H9 (cell line): ENCODE results near the gene TFEB. TPM values are rescaled to one million over a fixed set of nuclear protein-coding genes. Genes with fewer than 3 reads are reported as not detected.

Experiments used
- DNase-seq: peaks from one replicate; pipeline ENCODE4 v3.0.0-alpha.2; 2017
- H2AFZ ChIP-seq: one replicate; pipeline ENCODE4 v1.6.1; 2013; ENCODE audit warnings: mild to moderate bottlenecking, low read length, control low read depth, moderate library complexity
- H2AK5ac ChIP-seq: 2 replicates; pipeline ENCODE4 v1.6.1; 2013; ENCODE audit warnings: low read length, control low read depth, mixed read lengths; ENCODE audit not compliant: insufficient read length
- H2BK120ac ChIP-seq: one replicate; pipeline ENCODE4 v1.6.1; 2013; ENCODE audit warnings: low read depth, mild to moderate bottlenecking, low read length, control low read depth, inconsistent platforms; ENCODE audit not compliant: poor library complexity, severe bottlenecking
- H2BK12ac ChIP-seq: 2 replicates; pipeline ENCODE4 v1.6.1; 2013; ENCODE audit warnings: low read length, control low read depth, mixed read lengths, low read depth; ENCODE audit not compliant: insufficient read length
- H2BK15ac ChIP-seq: 2 replicates; pipeline ENCODE4 v1.6.1; 2013; ENCODE audit warnings: low read depth, low read length, control low read depth
- H2BK20ac ChIP-seq: one replicate; pipeline ENCODE4 v1.6.1; 2013; ENCODE audit warnings: low read depth, mild to moderate bottlenecking, low read length, control low read depth, inconsistent platforms; ENCODE audit not compliant: poor library complexity, severe bottlenecking
- H2BK5ac ChIP-seq: 2 replicates; pipeline ENCODE4 v1.6.1; 2013; ENCODE audit warnings: low read length, control low read depth, mixed read lengths; ENCODE audit not compliant: insufficient read length
- H3K14ac ChIP-seq: 2 replicates; pipeline ENCODE4 v1.6.1; 2013; ENCODE audit warnings: low read length, control low read depth; ENCODE audit not compliant: insufficient read depth
- H3K18ac ChIP-seq: 2 replicates; pipeline ENCODE4 v1.6.1; 2013; ENCODE audit warnings: low read depth, mild to moderate bottlenecking, mixed read lengths, low read length, control low read depth; ENCODE audit not compliant: insufficient read length
- H3K23ac ChIP-seq: 2 replicates; pipeline ENCODE4 v1.6.1; 2013; ENCODE audit warnings: low read length, control low read depth, mixed read lengths, low read depth; ENCODE audit not compliant: insufficient read length
- H3K23me2 ChIP-seq: 2 replicates; pipeline ENCODE4 v1.6.1; 2013; ENCODE audit warnings: low read depth, mild to moderate bottlenecking, mixed read lengths, low read length, control low read depth; ENCODE audit not compliant: insufficient read length, poor library complexity, severe bottlenecking
- H3K27ac ChIP-seq: 2 replicates; pipeline ENCODE4 v1.5.1; 2013; ENCODE audit warnings: low read length, control low read depth, mixed read lengths, low read depth; ENCODE audit not compliant: insufficient read length
- H3K27me3 ChIP-seq: 2 replicates; pipeline ENCODE4 v1.6.1; 2013; ENCODE audit warnings: low read length, control low read depth, inconsistent platforms; ENCODE audit not compliant: insufficient read depth
- H3K4ac ChIP-seq: 2 replicates; pipeline ENCODE4 v1.6.1; 2013; ENCODE audit warnings: low read depth, mild to moderate bottlenecking, control low read depth, inconsistent platforms, low read length, moderate library complexity
- H3K4me1 ChIP-seq: 2 replicates; pipeline ENCODE4 v1.6.1; 2013; ENCODE audit warnings: low read length, control low read depth, inconsistent platforms; ENCODE audit not compliant: insufficient read depth
- H3K4me2 ChIP-seq: 2 replicates; pipeline ENCODE4 v1.6.1; 2013; ENCODE audit warnings: low read length, control low read depth, mixed read lengths; ENCODE audit not compliant: insufficient read length, insufficient read depth
- H3K56ac ChIP-seq: 2 replicates; pipeline ENCODE4 v1.6.1; 2013; ENCODE audit warnings: low read depth, mild to moderate bottlenecking, mixed read lengths, low read length, control low read depth; ENCODE audit not compliant: insufficient read length
- H3K79me1 ChIP-seq: 2 replicates; pipeline ENCODE4 v1.6.1; 2013; ENCODE audit warnings: low read depth, mild to moderate bottlenecking, moderate library complexity, low read length, control low read depth, inconsistent platforms; ENCODE audit not compliant: insufficient read depth, poor library complexity, severe bottlenecking
- H3K79me2 ChIP-seq: 2 replicates; pipeline ENCODE4 v1.6.1; 2013; ENCODE audit warnings: low read length, control low read depth, inconsistent platforms; ENCODE audit not compliant: insufficient read depth
- H3K9ac ChIP-seq: 2 replicates; pipeline ENCODE4 v1.6.1; 2013; ENCODE audit warnings: low read length, control low read depth, mixed read lengths; ENCODE audit not compliant: insufficient read length; ENCODE audit errors: extremely low read depth
- H3K9me3 ChIP-seq: one replicate; pipeline ENCODE4 v1.6.1; 2013; ENCODE audit warnings: low read depth, low read length, inconsistent platforms; ENCODE audit not compliant: control insufficient read depth
- H3T11ph ChIP-seq: one replicate; pipeline ENCODE4 v1.6.1; 2013; ENCODE audit warnings: mild to moderate bottlenecking, low read length, control low read depth, inconsistent platforms
- H4K20me1 ChIP-seq: one replicate; pipeline ENCODE4 v1.6.1; 2013; ENCODE audit not compliant: control insufficient read depth, insufficient read length, insufficient read depth
- H4K5ac ChIP-seq: 2 replicates; pipeline ENCODE4 v1.6.1; 2013; ENCODE audit warnings: low read depth, mild to moderate bottlenecking, mixed read lengths, low read length, control low read depth; ENCODE audit not compliant: insufficient read length
- H4K8ac ChIP-seq: replicated peaks from 2 replicates; pipeline ENCODE4 v1.6.1; 2013; ENCODE audit warnings: low read length, control low read depth, mixed read lengths, low read depth; ENCODE audit not compliant: insufficient read length
- H4K91ac ChIP-seq: 2 replicates; pipeline ENCODE4 v1.6.1; 2013; ENCODE audit warnings: low read depth, mild to moderate bottlenecking, moderate library complexity, mixed read lengths, low read length, control low read depth; ENCODE audit not compliant: insufficient read length
- H3K27ac Mint-ChIP-seq, 3 experiments: 2 replicates in 2 of 3; 3 replicates in 1 of 3; pipeline ENCODE4 v1.8.0; 2020 to 2021; ENCODE audit warnings: mixed read lengths in 3 of 3, mild to moderate bottlenecking in 1 of 3, moderate library complexity in 1 of 3
- H3K27me3 Mint-ChIP-seq: 2 replicates; pipeline ENCODE4 v1.8.0; 2021; ENCODE audit warnings: low read depth, mild to moderate bottlenecking, moderate library complexity, mixed read lengths
- H3K36me3 Mint-ChIP-seq, 3 experiments: 2 replicates in 2 of 3; 3 replicates in 1 of 3; pipeline ENCODE4 v1.8.0; 2020 to 2021; ENCODE audit warnings: low read depth in 3 of 3, mixed read lengths in 3 of 3; ENCODE audit not compliant: insufficient read depth in 1 of 3
- H3K4me1 Mint-ChIP-seq, 2 experiments: 2 replicates each; pipeline ENCODE4 v1.8.0; 2020; ENCODE audit warnings: mixed read lengths in 2 of 2
- H3K4me3 Mint-ChIP-seq, 2 experiments: 2 replicates in 1 of 2; 3 replicates in 1 of 2; pipeline ENCODE4 v1.8.0; 2020 to 2021; ENCODE audit warnings: mild to moderate bottlenecking in 2 of 2, mixed read lengths in 2 of 2, moderate library complexity in 1 of 2
- H3K9me3 Mint-ChIP-seq, 2 experiments: 2 replicates in 1 of 2; 3 replicates in 1 of 2; pipeline ENCODE4 v1.8.0; 2020; ENCODE audit warnings: mild to moderate bottlenecking in 2 of 2, mixed read lengths in 2 of 2, moderate library complexity in 1 of 2
- CTCF ChIP-seq: fragments of 200-600 bp; sonication (generic); conservative IDR thresholded peaks from 3 replicates; pipeline ENCODE4 v1.8.0; 2021; ENCODE audit warnings: antibody characterized with exemption, mild to moderate bottlenecking
- WGBS: extraction: QIAGEN DNeasy Blood & Tissue Kit; methylation state at CpG from one replicate; pipeline ENCODE4 v1.1.7; 2013; ENCODE audit warnings: missing lambda C conversion rate, low lambda C conversion rate, mixed read lengths; ENCODE audit not compliant: insufficient read length; ENCODE audit errors: extremely low coverage; 5-methylcytosine and 5-hydroxymethylcytosine counted together
- total RNA-seq: library from RNA; stranded (reverse); gene quantifications from 2 replicates; pipeline ENCODE4 v1.2.1, GENCODE V29; 2021

Gene TFEB
- total RNA-seq, 1 experiment from 2014 or later, result 1.2 TPM

GRCh38 chr6:41728073-41728936 lies 7.1 kb downstream of the TFEB start:
- no peak overlapping the region for H3K23ac ChIP-seq
- Mint-ChIP-seq H3K9me3 (no peaks in the 10 kb centered on the region), H3K4me3 (no peak overlapping the region), H3K27me3 (peaks cover 28% of the 10 kb centered on the region), H3K27ac (peak overlapping the region in 1 of 3 experiments; percentile 62; a peak in 1 of 7 replicates), H3K36me3 (no peaks in the 10 kb centered on the region), H3K4me1 (peaks cover 45 to 47% of the 10 kb centered on the region in 2 experiments)
- H3K27me3 ChIP-seq, result no peaks in the 10 kb centered on the region
- H3T11ph ChIP-seq, result no peak overlapping the region
- no peaks in the 10 kb centered on the region for H3K9me3 ChIP-seq
- H2AFZ ChIP-seq, result no peak overlapping the region
- H3K56ac ChIP-seq, result no peak overlapping the region
- H3K23me2 ChIP-seq, result no peaks in the 10 kb centered on the region
- no peak for TF ChIP-seq CTCF
- no peaks in the 10 kb centered on the region for H3K79me1 ChIP-seq
- H4K8ac ChIP-seq, result no peak overlapping the region
- H2BK5ac ChIP-seq, result no peak overlapping the region
- H2AK5ac ChIP-seq, result no peak overlapping the region
- no CpG with 5 or more reads among the region's 19 CpGs for WGBS
- no peaks in the 10 kb centered on the region for H3K79me2 ChIP-seq
- H3K27ac ChIP-seq, result no peak overlapping the region
- no peak overlapping the region for H3K18ac ChIP-seq
- no peak overlapping the region for H2BK12ac ChIP-seq
- H2BK15ac ChIP-seq, result no peak overlapping the region
- H4K20me1 ChIP-seq, result no peaks in the 10 kb centered on the region
- no peak overlapping the region for H3K4me2 ChIP-seq
- no peak overlapping the region for H2BK20ac ChIP-seq
- no peak for DNase-seq
- no peak overlapping the region for H3K9ac ChIP-seq
- H4K91ac ChIP-seq, result no peak overlapping the region
- no peak overlapping the region for H3K4ac ChIP-seq
- H2BK120ac ChIP-seq, result no peak overlapping the region
- no peak overlapping the region for H3K14ac ChIP-seq
- no peak overlapping the region for H4K5ac ChIP-seq
- peaks cover 11% of the 10 kb centered on the region; the same call in 1 of the 2 replicates for H3K4me1 ChIP-seq
